ENCODE results near the gene LTBP1. TPM values are rescaled to one million over a fixed set of nuclear protein-coding genes. Genes with fewer than 3 reads are reported as not detected.
"Not testable (repeated sequence)": the region's sequence is repeated elsewhere in the genome, so short reads cannot be mapped to it uniquely, and the experiment has no call there.

The LTBP1 gene
- total RNA-seq, 1 donor from 2014 or later = 90.4 TPM

GRCh38 chr2:33419581-33420200, 472.9 kb downstream of the LTBP1 start:
- DNase-seq (ENCODE audit: missing footprints) = no peak
- ATAC-seq = no peak
- intact Hi-C loops (cut with DNase I) = no loop called here

GRCh38 chr2:33420726-33421125, 474.0 kb downstream of the LTBP1 start:
- intact Hi-C loops (cut with DNase I) = no loop called here
- ATAC-seq = no peak
- no peak for DNase-seq (ENCODE audit: missing footprints)

- intact Hi-C loops (cut with DNase I) = no loop called here
- DNase-seq (ENCODE audit: missing footprints) (no peak), ATAC-seq (no peak)
Measured at GRCh38 chr2:33421820-33422219, 475.1 kb downstream of the LTBP1 start.

GRCh38 chr2:33425161-33425560, 478.4 kb downstream of the LTBP1 start:
- intact Hi-C loops (cut with DNase I) = no loop called here
- DNase-seq (ENCODE audit: missing footprints) (no peak), ATAC-seq (no peak)

GRCh38 chr2:33425586-33426031, 478.9 kb downstream of the LTBP1 start:
- ATAC-seq = no peak
- DNase-seq (ENCODE audit: missing footprints) = no peak
- intact Hi-C loops (cut with DNase I) = no loop called here

- intact Hi-C loops (cut with DNase I) = no loop called here
- DNase-seq (ENCODE audit: missing footprints) (no peak), ATAC-seq (no peak)
Measured at GRCh38 chr2:33426666-33427231, 480.0 kb downstream of the LTBP1 start.

- intact Hi-C loops (cut with DNase I) = no loop called here
- no peak for ATAC-seq
- no peak for DNase-seq (ENCODE audit: missing footprints)
Measured at GRCh38 chr2:33430077-33430476, 483.3 kb downstream of the LTBP1 start.

GRCh38 chr2:33430856-33431255, 484.1 kb downstream of the LTBP1 start:
- intact Hi-C loops (cut with DNase I) = no loop called here
- no peak for DNase-seq (ENCODE audit: missing footprints)
- no peak for ATAC-seq

- intact Hi-C loops (cut with DNase I) = no loop called here
- no peak for ATAC-seq
- no peak for DNase-seq (ENCODE audit: missing footprints)
Measured at GRCh38 chr2:33432871-33433270, 486.1 kb downstream of the LTBP1 start.

GRCh38 chr2:33433279-33434235, 486.8 kb downstream of the LTBP1 start:
- ATAC-seq (peak; percentile 95), DNase-seq (ENCODE audit: missing footprints) (no peak)
- intact Hi-C loops (cut with DNase I) = no loop called here

- intact Hi-C loops (cut with DNase I) = no loop called here
- ATAC-seq (no peak), DNase-seq (ENCODE audit: missing footprints) (no peak)
Measured at GRCh38 chr2:33435518-33435917, 488.8 kb downstream of the LTBP1 start.

GRCh38 chr2:33436083-33436482, 489.3 kb downstream of the LTBP1 start:
- ATAC-seq = no peak
- DNase-seq (ENCODE audit: missing footprints) = no peak
- intact Hi-C loops (cut with DNase I) = no loop called here

- DNase-seq (ENCODE audit: missing footprints) (no peak), ATAC-seq (no peak)
- intact Hi-C loops (cut with DNase I) = no loop called here
Measured at GRCh38 chr2:33437297-33437696, 490.5 kb downstream of the LTBP1 start.

GRCh38 chr2:33437815-33438214, 491.1 kb downstream of the LTBP1 start:
- DNase-seq (ENCODE audit: missing footprints) (no peak), ATAC-seq (no peak)
- intact Hi-C loops (cut with DNase I) = loop anchor here (1.0 kb wide), 1 partner anchor 21 kb away; no protein-coding TSS in a partner anchor

- intact Hi-C loops (cut with DNase I) = loop anchor here (2.0 to 5.0 kb wide), 2 partner anchors 29 to 409 kb away; no protein-coding TSS in a partner anchor
- no peak for DNase-seq (ENCODE audit: missing footprints)
- ATAC-seq = peak; percentile 81
Measured at GRCh38 chr2:33441235-33441810, 494.6 kb downstream of the LTBP1 start.

- not testable (repeated sequence) for ATAC-seq; DNase-seq (ENCODE audit: missing footprints)
- intact Hi-C loops (cut with DNase I) = loop anchor here (5.0 kb wide), 1 partner anchor 410 kb away; no protein-coding TSS in a partner anchor
Measured at GRCh38 chr2:33442052-33442451, 495.3 kb downstream of the LTBP1 start.

- intact Hi-C loops (cut with DNase I) = loop anchor here (5.0 kb wide), 1 partner anchor 410 kb away; no protein-coding TSS in a partner anchor
- peak; percentile 68 for ATAC-seq
- DNase-seq (ENCODE audit: missing footprints) = no peak
Measured at GRCh38 chr2:33442528-33443079, 495.9 kb downstream of the LTBP1 start.

GRCh38 chr2:33443274-33443829, 496.6 kb downstream of the LTBP1 start:
- peak; percentile 82 for ATAC-seq
- intact Hi-C loops (cut with DNase I) = loop anchor here (5.0 kb wide), 1 partner anchor 411 kb away; no protein-coding TSS in a partner anchor
- DNase-seq (ENCODE audit: missing footprints) = no peak
